Gastroesophageal sphincter (tissue), 4 donors: ENCODE measurements around the gene KRTAP5-6. TPM values are rescaled to one million over a fixed set of nuclear protein-coding genes. Genes with fewer than 3 reads are reported as not detected.

ENCODE experiments used
- ATAC-seq: fragments of 150-250 bp; one replicate; pipeline ENCODE4 v1.9.1; 2016; ENCODE audit warnings: mild to moderate bottlenecking, moderate library complexity
- H3K27ac ChIP-seq, 4 donors: fragments of 200-600 bp; sonication (generic) in 3 of 4; 1 replicate in 3 of 4; 2 replicates in 1 of 4; pipeline ENCODE4 v1.5.1; 2016 to 2019
- H3K27me3 ChIP-seq: fragments of 200-600 bp; sonication (generic); one replicate; pipeline ENCODE4 v1.5.1; 2019
- H3K36me3 ChIP-seq, 2 donors: fragments of 200-600 bp; sonication (generic); one replicate each; pipeline ENCODE4 v1.5.1; 2019; ENCODE audit warnings: control low read depth in 1 of 2
- H3K4me1 ChIP-seq, 3 donors: fragments of 200-600 bp; sonication (generic); 1 replicate in 2 of 3; 2 replicates in 1 of 3; pipeline ENCODE4 v1.5.1; 2016 to 2019; ENCODE audit warnings: control low read depth in 2 of 3
- H3K4me3 ChIP-seq, 2 donors: fragments of 200-600 bp; sonication (generic); one replicate each; pipeline ENCODE4 v1.5.1; 2019; ENCODE audit warnings: mild to moderate bottlenecking in 1 of 2, moderate library complexity in 1 of 2
- H3K9me3 ChIP-seq, 3 donors: fragments of 200-600 bp; sonication (generic); one replicate each; pipeline ENCODE4 v1.5.1; 2017 to 2019; ENCODE audit warnings: control low read depth in 2 of 3
- EP300 ChIP-seq: sonication (generic); formaldehyde crosslinking; IDR thresholded peaks from one replicate; pipeline ENCODE4 v1.6.1; 2017; ENCODE audit warnings: antibody characterized with exemption, mild to moderate bottlenecking
- POLR2A ChIP-seq, 2 donors: fragments of 450-650 bp; IDR thresholded peaks; one replicate each; pipeline ENCODE4 v1.6.1; 2017; ENCODE audit warnings: antibody characterized with exemption in 2 of 2, mild to moderate bottlenecking in 2 of 2, moderate library complexity in 1 of 2
- POLR2AphosphoS5 ChIP-seq: sonication (generic); formaldehyde crosslinking; IDR thresholded peaks from one replicate; pipeline ENCODE4 v1.6.1; 2017; ENCODE audit warnings: antibody characterized with exemption
- WGBS, 2 donors: methylation state at CpG; one replicate each; pipeline ENCODE4 v1.1.5; 2018; ENCODE audit warnings: low coverage in 1 of 2; 5-methylcytosine and 5-hydroxymethylcytosine counted together
- total RNA-seq, 4 donors: library from RNA; depleted of rRNA; stranded (reverse); fragments of >200 nt; gene quantifications; one replicate each; pipeline ENCODE4 v1.1.0, GENCODE V29; 2016
- TF ChIP-seq, protein P1 (sequence below), 4 experiments: fragments of 200-600 bp in 2 of 4; fragments of 450-650 bp in 2 of 4; sonication (generic) in 1 of 4; IDR thresholded peaks; one replicate each; pipeline ENCODE4 v1.5.1; 2017 to 2019; ENCODE audit warnings: antibody characterized with exemption in 4 of 4, mild to moderate bottlenecking in 2 of 4, moderate library complexity in 2 of 4

The KRTAP5-6 gene
- total RNA-seq, 4 donors from 2014 or later: not detected

DNA sequence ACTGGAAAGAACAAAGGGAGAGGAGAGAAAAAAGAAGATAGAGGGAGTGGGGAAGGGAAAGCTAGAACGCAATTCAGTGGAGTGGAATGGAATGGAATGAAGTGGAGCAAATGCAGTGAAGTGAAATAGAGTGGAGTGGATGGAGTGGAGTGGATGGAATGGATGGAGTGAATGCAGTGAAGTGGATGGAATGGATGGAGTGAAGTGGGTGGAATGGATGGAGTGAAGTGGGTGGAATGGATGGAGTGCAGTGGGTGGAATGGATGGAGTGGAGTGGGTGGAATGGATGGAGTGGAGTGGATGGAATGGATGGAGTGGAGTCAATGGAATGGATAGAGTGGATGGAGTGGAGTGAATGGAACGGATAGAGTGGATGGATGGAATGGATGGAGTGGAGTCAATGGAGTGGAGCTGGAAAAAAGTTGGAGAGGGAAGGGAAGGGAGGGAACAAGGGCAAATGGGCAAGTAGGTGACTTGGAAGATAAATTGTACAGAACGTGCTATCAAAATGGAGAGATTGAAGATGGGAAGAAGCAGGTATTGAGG lies 39.5 kb downstream of the KRTAP5-6 start:
- H3K9me3 ChIP-seq: peaks cover 0 to 22% (median 0%) of the 10 kb centered on the region in 3 donors
- no peak overlapping the region for H3K27ac ChIP-seq
- no peaks in the 10 kb centered on the region for H3K36me3 ChIP-seq
- 52 to 58% methylated on average over 3 of the region's 3 CpGs for WGBS, 2 donors
- no peak overlapping the region for H3K4me3 ChIP-seq
- no peak for TF ChIP-seq POLR2A (IDR thresholded peaks at IDR 0.05)
- no peak for TF ChIP-seq POLR2AphosphoS5
- TF ChIP-seq EP300: no peak
- TF ChIP-seq, protein P1, sequence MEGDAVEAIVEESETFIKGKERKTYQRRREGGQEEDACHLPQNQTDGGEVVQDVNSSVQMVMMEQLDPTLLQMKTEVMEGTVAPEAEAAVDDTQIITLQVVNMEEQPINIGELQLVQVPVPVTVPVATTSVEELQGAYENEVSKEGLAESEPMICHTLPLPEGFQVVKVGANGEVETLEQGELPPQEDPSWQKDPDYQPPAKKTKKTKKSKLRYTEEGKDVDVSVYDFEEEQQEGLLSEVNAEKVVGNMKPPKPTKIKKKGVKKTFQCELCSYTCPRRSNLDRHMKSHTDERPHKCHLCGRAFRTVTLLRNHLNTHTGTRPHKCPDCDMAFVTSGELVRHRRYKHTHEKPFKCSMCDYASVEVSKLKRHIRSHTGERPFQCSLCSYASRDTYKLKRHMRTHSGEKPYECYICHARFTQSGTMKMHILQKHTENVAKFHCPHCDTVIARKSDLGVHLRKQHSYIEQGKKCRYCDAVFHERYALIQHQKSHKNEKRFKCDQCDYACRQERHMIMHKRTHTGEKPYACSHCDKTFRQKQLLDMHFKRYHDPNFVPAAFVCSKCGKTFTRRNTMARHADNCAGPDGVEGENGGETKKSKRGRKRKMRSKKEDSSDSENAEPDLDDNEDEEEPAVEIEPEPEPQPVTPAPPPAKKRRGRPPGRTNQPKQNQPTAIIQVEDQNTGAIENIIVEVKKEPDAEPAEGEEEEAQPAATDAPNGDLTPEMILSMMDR (IDR thresholded peaks at IDR 0.05): no peak
- no peak for ATAC-seq
- peaks cover 0 to 8% (median 0%) of the 10 kb centered on the region in 3 donors for H3K4me1 ChIP-seq
- peaks cover 91% of the 10 kb centered on the region for H3K27me3 ChIP-seq

DNA sequence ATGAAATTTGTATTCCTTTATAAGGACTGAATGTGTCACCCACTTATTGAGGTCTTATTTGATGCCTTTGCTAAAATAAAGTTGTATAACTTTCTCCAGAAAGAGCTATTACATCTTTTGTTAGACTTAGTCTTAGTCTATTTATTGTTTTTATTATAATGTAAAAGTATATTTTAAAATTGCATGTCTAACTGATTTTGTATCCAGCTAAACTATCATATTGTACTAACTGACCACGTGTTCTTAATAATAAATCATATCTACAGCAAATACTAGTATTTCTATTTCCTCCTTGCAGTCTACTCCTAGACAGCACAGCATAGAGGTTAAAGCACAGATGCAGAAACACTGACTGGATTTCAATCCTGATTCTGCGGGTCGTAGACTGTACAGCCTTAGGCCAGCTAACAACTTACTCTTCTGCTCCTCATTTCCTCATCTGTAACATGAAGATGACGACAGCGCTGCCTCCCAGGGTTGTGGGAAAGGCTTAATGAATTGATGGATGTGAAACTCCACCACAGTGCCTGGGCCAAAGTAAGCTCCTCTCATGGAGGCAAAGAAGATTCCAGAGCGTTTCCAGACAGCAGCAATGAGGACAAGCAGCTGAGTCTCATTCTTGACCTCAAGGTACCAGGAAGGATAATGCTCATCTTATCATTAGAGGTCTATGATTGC lies 40.2 kb downstream of the KRTAP5-6 start:
- WGBS, 2 donors: 71 to 86% methylated on average over 4 to 6 of the region's 6 CpGs
- no peak overlapping the region for H3K4me3 ChIP-seq
- TF ChIP-seq, protein P1 (IDR thresholded peaks at IDR 0.05): no peak
- no peak for TF ChIP-seq POLR2AphosphoS5
- ATAC-seq: no peak
- no peaks in the 10 kb centered on the region for H3K36me3 ChIP-seq
- peaks cover 84% of the 10 kb centered on the region for H3K27me3 ChIP-seq
- H3K9me3 ChIP-seq: peaks cover 0 to 22% (median 0%) of the 10 kb centered on the region in 3 donors
- no peak overlapping the region for H3K27ac ChIP-seq
- H3K4me1 ChIP-seq: peaks cover 0 to 3% (median 0%) of the 10 kb centered on the region in 3 donors

DNA sequence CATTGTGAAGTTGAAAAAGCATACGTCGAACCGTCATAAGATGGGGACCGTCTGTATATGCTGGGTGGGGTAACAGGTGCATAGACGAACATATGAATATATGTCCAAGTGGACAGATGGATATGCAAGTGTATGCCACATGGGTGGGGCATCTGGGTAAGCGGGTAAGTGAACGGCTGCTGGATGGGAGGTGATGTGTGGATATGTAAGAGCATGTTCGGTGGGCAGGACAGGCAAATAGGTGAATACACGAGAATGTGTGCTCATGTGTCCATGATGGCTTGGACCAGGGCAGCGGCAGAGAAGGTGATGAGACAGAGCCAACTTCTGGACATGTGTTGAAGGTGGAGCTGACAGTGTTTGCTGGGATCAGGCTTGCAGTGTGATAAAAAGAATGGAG lies 41.4 kb downstream of the KRTAP5-6 start:
- H3K27me3 ChIP-seq: peaks cover 72% of the 10 kb centered on the region
- TF ChIP-seq POLR2A (IDR thresholded peaks at IDR 0.05) (no peak), POLR2AphosphoS5 (no peak), EP300 (no peak)
- TF ChIP-seq, protein P1 (IDR thresholded peaks at IDR 0.05): no peak
- no peak for ATAC-seq

GRCh38 chr11:1739576-1739975 lies 42.6 kb downstream of the KRTAP5-6 start:
- no peak overlapping the region for H3K27ac ChIP-seq
- no peak for ATAC-seq
- WGBS, 2 donors: 66 to 70% methylated on average over 6 of the region's 8 CpGs

More for the DNA sequence above, 41.4 kb downstream of the KRTAP5-6 start:
- H3K9me3 ChIP-seq: peaks cover 0 to 22% (median 0%) of the 10 kb centered on the region in 3 donors
- no peaks in the 10 kb centered on the region for H3K36me3 ChIP-seq
- 86 to 96% methylated on average over 8 to 9 of the region's 10 CpGs for WGBS, 2 donors
- no peak overlapping the region for H3K27ac ChIP-seq
- no peaks in the 10 kb centered on the region for H3K4me1 ChIP-seq
- no peak overlapping the region for H3K4me3 ChIP-seq

More at GRCh38 chr11:1739576-1739975, 42.6 kb downstream of the KRTAP5-6 start:
- Histone ChIP-seq H3K4me1 (peaks cover 0 to 6% (median 0%) of the 10 kb centered on the region in 3 donors), H3K36me3 (no peaks in the 10 kb centered on the region), H3K9me3 (peaks cover 0 to 22% (median 0%) of the 10 kb centered on the region in 3 donors), H3K4me3 (no peak overlapping the region), H3K27me3 (peaks cover 60% of the 10 kb centered on the region)
- no peak for TF ChIP-seq POLR2AphosphoS5
- TF ChIP-seq EP300: no peak
- TF ChIP-seq, protein P1 (IDR thresholded peaks at IDR 0.05): no peak
- TF ChIP-seq POLR2A (IDR thresholded peaks at IDR 0.05): no peak
